ENCODE measurements around the gene TBCK.

- TF ChIP-seq, protein P1, sequence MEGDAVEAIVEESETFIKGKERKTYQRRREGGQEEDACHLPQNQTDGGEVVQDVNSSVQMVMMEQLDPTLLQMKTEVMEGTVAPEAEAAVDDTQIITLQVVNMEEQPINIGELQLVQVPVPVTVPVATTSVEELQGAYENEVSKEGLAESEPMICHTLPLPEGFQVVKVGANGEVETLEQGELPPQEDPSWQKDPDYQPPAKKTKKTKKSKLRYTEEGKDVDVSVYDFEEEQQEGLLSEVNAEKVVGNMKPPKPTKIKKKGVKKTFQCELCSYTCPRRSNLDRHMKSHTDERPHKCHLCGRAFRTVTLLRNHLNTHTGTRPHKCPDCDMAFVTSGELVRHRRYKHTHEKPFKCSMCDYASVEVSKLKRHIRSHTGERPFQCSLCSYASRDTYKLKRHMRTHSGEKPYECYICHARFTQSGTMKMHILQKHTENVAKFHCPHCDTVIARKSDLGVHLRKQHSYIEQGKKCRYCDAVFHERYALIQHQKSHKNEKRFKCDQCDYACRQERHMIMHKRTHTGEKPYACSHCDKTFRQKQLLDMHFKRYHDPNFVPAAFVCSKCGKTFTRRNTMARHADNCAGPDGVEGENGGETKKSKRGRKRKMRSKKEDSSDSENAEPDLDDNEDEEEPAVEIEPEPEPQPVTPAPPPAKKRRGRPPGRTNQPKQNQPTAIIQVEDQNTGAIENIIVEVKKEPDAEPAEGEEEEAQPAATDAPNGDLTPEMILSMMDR (IDR thresholded peaks at IDR 0.05; ENCODE audit: low read length): no peak
- no peak for TF ChIP-seq EZH2 (optimal IDR thresholded peaks at IDR 0.05; ENCODE audit: low read depth, low read length)
- no peak for TF ChIP-seq EZH2phosphoT487 (IDR thresholded peaks at IDR 0.05; ENCODE audit: low read length)
Observed at GRCh38 chr4:106264331-106264728, 51.7 kb downstream of the TBCK start.

All from MM.1S (cell line).